Measurements from ENCODE around the gene HRH1. TPM values are rescaled to one million over a fixed set of nuclear protein-coding genes. Genes with fewer than 3 reads are reported as not detected.

The HRH1 gene
- total RNA-seq, 1 donor from 2014 or later = 0.31 TPM

DNA sequence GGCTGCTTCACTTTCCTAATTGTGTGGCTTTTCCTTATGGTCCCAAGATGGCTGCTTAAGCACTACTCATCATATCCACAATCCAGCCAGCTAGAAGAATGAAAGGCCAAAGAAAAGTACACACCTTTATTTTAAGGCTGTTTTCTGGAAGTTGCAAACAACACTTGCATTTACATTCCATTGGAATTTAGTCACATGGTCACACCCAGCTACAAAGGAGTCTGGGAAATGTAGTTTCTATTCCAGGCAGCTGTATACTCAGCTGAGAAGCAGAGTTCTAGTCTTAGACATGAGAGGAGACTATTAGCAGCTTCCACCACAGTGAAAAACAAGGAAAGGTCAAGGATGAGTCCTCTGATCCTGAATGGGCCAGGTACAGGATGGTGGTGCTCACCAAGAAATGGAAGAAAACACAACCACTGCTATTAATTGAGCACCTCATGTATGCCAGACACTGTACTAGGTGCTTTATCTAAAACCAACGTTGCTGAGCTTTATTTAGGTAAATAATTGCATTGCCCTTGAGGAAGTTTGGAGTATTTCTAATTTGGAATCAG is 89.9 kb downstream of the HRH1 start:
- DNase-seq (ENCODE audit: low spot score in 2 of 2, unreplicated experiment in 2 of 2) = no peak
- no peak overlapping the region for H3K4me3 Mint-ChIP-seq
- peaks cover 3% of the 10 kb centered on the region for H3K9me3 Mint-ChIP-seq
- no peak overlapping the region for H3K27ac Mint-ChIP-seq
- TF ChIP-seq, protein P1, sequence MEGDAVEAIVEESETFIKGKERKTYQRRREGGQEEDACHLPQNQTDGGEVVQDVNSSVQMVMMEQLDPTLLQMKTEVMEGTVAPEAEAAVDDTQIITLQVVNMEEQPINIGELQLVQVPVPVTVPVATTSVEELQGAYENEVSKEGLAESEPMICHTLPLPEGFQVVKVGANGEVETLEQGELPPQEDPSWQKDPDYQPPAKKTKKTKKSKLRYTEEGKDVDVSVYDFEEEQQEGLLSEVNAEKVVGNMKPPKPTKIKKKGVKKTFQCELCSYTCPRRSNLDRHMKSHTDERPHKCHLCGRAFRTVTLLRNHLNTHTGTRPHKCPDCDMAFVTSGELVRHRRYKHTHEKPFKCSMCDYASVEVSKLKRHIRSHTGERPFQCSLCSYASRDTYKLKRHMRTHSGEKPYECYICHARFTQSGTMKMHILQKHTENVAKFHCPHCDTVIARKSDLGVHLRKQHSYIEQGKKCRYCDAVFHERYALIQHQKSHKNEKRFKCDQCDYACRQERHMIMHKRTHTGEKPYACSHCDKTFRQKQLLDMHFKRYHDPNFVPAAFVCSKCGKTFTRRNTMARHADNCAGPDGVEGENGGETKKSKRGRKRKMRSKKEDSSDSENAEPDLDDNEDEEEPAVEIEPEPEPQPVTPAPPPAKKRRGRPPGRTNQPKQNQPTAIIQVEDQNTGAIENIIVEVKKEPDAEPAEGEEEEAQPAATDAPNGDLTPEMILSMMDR (IDR thresholded peaks at IDR 0.05; ENCODE audit: unreplicated experiment) = no peak
- H3K4me1 Mint-ChIP-seq = peaks cover 2% of the 10 kb centered on the region
- H3K36me3 Mint-ChIP-seq = no peaks in the 10 kb centered on the region
- no peaks in the 10 kb centered on the region for H3K27me3 Mint-ChIP-seq (ENCODE audit: low read depth)

DNA sequence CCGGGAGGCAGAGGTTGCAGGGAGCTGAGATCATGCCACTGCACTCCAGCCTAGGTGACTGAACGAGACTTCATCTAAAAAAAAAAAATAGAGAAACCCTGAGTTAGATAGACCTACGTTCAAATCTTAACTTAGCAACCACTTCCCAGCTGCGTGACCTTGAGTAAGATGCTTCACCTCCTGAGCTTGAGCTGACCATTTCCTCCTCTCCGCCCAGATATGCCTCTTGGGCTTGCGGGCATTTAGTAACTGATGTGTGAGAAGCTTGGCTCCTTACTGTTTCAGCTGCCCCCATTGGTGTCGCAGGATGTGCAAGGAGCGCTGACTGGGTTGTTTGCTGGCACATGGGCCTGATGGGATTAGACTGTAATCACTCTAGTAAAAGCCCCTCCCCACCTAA is 91.0 kb downstream of the HRH1 start:
- Mint-ChIP-seq H3K27ac (no peak overlapping the region), H3K9me3 (peaks cover 3% of the 10 kb centered on the region), H3K27me3 (ENCODE audit: low read depth) (no peaks in the 10 kb centered on the region), H3K4me3 (no peak overlapping the region), H3K36me3 (no peaks in the 10 kb centered on the region), H3K4me1 (peaks cover 2% of the 10 kb centered on the region)
- DNase-seq (ENCODE audit: low spot score in 2 of 2, unreplicated experiment in 2 of 2) = no peak
- TF ChIP-seq, protein P1 (IDR thresholded peaks at IDR 0.05; ENCODE audit: unreplicated experiment) = no peak

DNA sequence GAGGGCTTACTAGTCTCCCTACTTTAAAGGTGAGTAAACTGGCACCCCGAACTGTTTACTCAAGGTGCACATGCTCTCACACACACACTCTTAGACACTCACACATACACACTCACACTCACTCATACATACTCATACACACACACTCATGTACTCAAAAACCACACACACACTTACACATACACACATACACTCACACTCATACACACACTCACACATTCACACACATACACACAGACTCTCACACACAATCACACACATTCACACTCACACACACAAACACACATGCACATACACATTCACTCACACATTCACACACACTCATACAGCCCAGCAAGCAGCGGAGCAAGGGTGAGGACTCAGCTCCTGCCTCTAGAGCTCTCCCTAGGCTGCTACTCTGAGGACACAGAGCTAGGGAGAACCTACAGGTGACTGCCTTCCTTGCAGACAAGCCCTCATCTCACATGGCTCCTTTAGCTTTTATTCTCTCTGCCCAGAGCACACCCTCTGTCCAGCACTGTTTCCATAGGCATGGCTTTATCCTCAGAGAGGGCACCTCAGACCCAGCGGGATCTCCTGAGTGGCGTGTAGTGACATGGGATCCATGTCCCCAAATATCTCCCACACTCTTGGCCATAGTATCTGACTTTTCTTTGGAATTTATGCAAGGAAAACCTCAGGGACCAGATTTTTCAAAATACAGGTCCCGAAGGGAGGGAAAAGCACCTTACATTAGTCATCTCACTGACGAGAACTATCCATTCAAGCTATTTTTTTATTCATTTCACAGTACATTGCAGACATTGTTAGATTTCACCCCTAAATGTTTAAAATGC is 91.8 kb downstream of the HRH1 start:
- H3K9me3 Mint-ChIP-seq = peaks cover 3% of the 10 kb centered on the region
- no peaks in the 10 kb centered on the region for H3K4me1 Mint-ChIP-seq
- H3K4me3 Mint-ChIP-seq = no peak overlapping the region
- no peak for DNase-seq (ENCODE audit: low spot score in 2 of 2, unreplicated experiment in 2 of 2)
- no peak overlapping the region for H3K27ac Mint-ChIP-seq
- no peaks in the 10 kb centered on the region for H3K27me3 Mint-ChIP-seq (ENCODE audit: low read depth)
- TF ChIP-seq, protein P1 (IDR thresholded peaks at IDR 0.05; ENCODE audit: unreplicated experiment) = no peak
- H3K36me3 Mint-ChIP-seq = no peaks in the 10 kb centered on the region

DNA sequence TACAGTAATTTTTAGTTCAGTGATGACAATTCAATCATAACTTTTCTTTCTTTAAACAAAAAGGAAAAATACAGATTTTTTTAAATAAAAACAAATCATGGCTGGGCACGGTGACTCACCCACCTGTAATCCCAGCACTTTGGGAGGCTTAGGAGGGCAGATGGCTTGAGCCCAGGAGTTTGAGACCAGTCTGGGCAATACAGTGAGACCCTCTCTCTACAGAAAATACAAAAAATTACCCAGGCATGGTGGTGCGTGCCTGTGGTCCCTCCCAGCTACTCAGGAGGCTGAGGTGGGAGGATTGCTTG is 92.3 kb downstream of the HRH1 start:
- H3K9me3 Mint-ChIP-seq = peaks cover 3% of the 10 kb centered on the region
- TF ChIP-seq, protein P1 (IDR thresholded peaks at IDR 0.05; ENCODE audit: unreplicated experiment) = no peak
- H3K4me1 Mint-ChIP-seq = no peaks in the 10 kb centered on the region
- no peak for DNase-seq (ENCODE audit: low spot score in 2 of 2, unreplicated experiment in 2 of 2)
- no peak overlapping the region for H3K4me3 Mint-ChIP-seq
- H3K27ac Mint-ChIP-seq = no peak overlapping the region
- H3K27me3 Mint-ChIP-seq (ENCODE audit: low read depth) = no peaks in the 10 kb centered on the region
- H3K36me3 Mint-ChIP-seq = no peaks in the 10 kb centered on the region

DNA sequence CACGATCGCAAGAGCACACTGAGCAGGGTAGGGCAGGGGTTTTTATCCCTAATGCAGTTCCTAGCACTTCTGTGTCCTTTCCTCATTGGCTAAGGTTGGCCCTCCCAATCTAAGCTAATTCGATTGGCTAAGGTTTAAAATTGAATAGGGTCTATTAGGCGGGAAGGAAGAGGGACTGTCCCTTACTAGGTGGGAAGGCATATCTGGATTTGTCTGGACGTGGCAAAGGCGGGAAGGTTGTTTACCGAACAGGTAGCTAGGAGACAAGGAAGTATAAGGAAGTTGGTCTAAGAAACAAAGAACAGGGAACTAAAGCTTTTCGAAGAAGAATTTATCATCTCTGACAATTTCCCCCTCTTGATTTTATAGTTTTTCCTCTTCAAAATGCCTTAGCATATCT is 93.1 kb downstream of the HRH1 start:
- no peaks in the 10 kb centered on the region for H3K36me3 Mint-ChIP-seq
- no peaks in the 10 kb centered on the region for H3K27me3 Mint-ChIP-seq (ENCODE audit: low read depth)
- H3K4me1 Mint-ChIP-seq = peaks cover under 1% of the 10 kb centered on the region
- H3K4me3 Mint-ChIP-seq = no peak overlapping the region
- no peak overlapping the region for H3K27ac Mint-ChIP-seq
- DNase-seq (ENCODE audit: low spot score in 2 of 2, unreplicated experiment in 2 of 2) = no peak
- H3K9me3 Mint-ChIP-seq = peaks cover 3% of the 10 kb centered on the region
- TF ChIP-seq, protein P1 (IDR thresholded peaks at IDR 0.05; ENCODE audit: unreplicated experiment) = no peak

All from mesothelial cell of epicardium (in vitro differentiated cells).